Measurements from ENCODE around the gene FHL2.
A peak's percentile ranks its signal among the peaks of the same experiment; 100 is the strongest.

DNA sequence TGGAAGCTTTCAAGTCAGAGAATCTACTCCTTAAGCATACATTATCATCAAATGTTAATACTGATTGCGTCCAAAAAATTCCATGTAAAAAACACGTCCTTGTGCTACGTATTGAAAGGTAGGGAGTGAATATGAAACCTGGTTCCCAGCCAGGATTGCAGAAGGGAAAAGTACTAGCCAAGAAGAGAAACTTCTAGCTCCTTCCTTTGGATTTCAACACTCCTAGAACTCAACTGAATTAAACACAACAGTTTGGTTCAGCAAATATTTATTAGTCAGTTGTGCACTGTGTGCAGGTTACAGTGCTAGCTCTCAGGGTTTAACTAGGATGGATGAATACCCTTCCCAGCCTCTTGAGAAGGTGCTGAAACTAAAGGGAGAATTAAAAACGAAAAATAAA lies 33.9 kb upstream of the FHL2 start:
- TF ChIP-seq, protein P1, sequence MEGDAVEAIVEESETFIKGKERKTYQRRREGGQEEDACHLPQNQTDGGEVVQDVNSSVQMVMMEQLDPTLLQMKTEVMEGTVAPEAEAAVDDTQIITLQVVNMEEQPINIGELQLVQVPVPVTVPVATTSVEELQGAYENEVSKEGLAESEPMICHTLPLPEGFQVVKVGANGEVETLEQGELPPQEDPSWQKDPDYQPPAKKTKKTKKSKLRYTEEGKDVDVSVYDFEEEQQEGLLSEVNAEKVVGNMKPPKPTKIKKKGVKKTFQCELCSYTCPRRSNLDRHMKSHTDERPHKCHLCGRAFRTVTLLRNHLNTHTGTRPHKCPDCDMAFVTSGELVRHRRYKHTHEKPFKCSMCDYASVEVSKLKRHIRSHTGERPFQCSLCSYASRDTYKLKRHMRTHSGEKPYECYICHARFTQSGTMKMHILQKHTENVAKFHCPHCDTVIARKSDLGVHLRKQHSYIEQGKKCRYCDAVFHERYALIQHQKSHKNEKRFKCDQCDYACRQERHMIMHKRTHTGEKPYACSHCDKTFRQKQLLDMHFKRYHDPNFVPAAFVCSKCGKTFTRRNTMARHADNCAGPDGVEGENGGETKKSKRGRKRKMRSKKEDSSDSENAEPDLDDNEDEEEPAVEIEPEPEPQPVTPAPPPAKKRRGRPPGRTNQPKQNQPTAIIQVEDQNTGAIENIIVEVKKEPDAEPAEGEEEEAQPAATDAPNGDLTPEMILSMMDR (IDR thresholded peaks at IDR 0.05) = no peak
- no peak for TF ChIP-seq POLR2A (IDR thresholded peaks at IDR 0.05)
- peak in 1 of 2 donors; percentile 16 for TF ChIP-seq EP300 (IDR thresholded peaks at IDR 0.05)
